RWPE2 (cell line): ENCODE measurements around the gene DAPK2.

Source experiments
- ATAC-seq: fragments of 200-7000 bp; cut with Tn5 transposase; 3 replicates; pipeline ENCODE4 v1.9.1; 2021; ENCODE audit warnings: low read depth
- DNase-seq: peaks from one replicate; pipeline ENCODE4 v3.0.0-alpha.2; 2020; ENCODE audit warnings: low spot score
- H3K27ac ChIP-seq: fragments of 450-650 bp; 2 replicates; pipeline ENCODE4 v1.5.1; 2017; ENCODE audit warnings: mild to moderate bottlenecking; ENCODE audit not compliant: poor library complexity, severe bottlenecking
- H3K27me3 ChIP-seq: fragments of 250-450 bp; sonication (Bioruptor Pico); 2 replicates; pipeline ENCODE4 v1.5.1; 2021; ENCODE audit warnings: mild to moderate bottlenecking, moderate library complexity; ENCODE audit not compliant: insufficient read depth, poor library complexity, severe bottlenecking
- H3K36me3 ChIP-seq: fragments of 250-450 bp; sonication (Bioruptor Pico); 2 replicates; pipeline ENCODE4 v1.5.1; 2020; ENCODE audit warnings: low read depth, mild to moderate bottlenecking, moderate library complexity
- H3K4me1 ChIP-seq: fragments of 250-450 bp; sonication (Bioruptor Pico); 2 replicates; pipeline ENCODE4 v1.5.1; 2021; ENCODE audit warnings: mild to moderate bottlenecking, moderate library complexity; ENCODE audit not compliant: insufficient read depth, poor library complexity, severe bottlenecking
- H3K4me3 ChIP-seq: fragments of 250-450 bp; sonication (Bioruptor Pico); 2 replicates; pipeline ENCODE4 v1.5.1; 2021; ENCODE audit warnings: mild to moderate bottlenecking, moderate library complexity; ENCODE audit not compliant: severe bottlenecking
- H3K9me3 ChIP-seq: fragments of 250-450 bp; sonication (Bioruptor Pico); 2 replicates; pipeline ENCODE4 v1.5.1; 2021; ENCODE audit warnings: mild to moderate bottlenecking, moderate library complexity; ENCODE audit not compliant: severe bottlenecking
- TF ChIP-seq, protein P1 (sequence below): fragments of 450-650 bp; IDR thresholded peaks from one replicate; pipeline ENCODE4 v1.5.1; 2017; ENCODE audit warnings: mild to moderate bottlenecking, moderate library complexity; ENCODE audit not compliant: poor library complexity, severe bottlenecking

Gene DAPK2

DNA sequence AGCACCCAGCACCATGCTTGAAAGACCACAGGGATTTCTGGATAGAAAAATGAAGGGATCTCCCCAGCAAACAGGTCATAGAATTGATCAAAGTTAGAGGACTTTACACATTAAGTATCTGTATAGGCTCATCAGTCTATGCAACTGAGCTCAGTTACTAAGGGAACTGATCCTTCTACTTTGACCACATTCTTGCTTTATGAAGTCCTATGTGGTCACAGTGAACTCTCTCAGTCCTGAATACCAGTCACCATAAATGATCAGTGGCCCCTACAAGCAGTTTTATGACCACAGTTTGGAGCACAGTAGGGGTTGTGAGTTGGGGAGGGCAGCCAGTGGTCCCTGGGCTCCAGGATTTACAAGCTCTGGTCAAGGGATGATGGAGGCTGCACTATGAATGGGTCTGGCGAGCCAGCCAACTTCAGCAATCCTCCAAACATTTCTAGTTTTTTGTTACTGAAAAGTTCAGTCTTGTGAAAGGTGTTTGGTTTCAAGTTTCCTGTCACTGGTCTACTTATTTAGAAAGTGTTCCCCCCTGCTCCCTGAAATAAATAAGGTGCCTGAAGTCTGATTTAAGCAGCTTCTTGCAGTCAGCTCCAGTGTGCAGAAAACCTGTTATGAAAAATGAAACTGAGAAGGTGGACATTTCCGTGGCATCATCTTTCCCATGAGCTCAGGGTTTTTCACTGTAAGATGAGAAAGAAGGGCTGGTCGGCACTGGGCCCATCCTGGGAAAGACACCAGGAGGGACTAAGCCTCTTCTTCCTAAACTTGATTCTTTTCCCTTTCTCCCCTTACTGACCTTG, 75.5 kb downstream of the DAPK2 start:
- Histone ChIP-seq H3K27ac (no peak overlapping the region), H3K27me3 (no peaks in the 10 kb centered on the region), H3K36me3 (no peaks in the 10 kb centered on the region), H3K9me3 (no peaks in the 10 kb centered on the region), H3K4me3 (no peak overlapping the region), H3K4me1 (no peaks in the 10 kb centered on the region)
- DNase-seq, result no peak
- ATAC-seq, result no peak
- TF ChIP-seq, protein P1, sequence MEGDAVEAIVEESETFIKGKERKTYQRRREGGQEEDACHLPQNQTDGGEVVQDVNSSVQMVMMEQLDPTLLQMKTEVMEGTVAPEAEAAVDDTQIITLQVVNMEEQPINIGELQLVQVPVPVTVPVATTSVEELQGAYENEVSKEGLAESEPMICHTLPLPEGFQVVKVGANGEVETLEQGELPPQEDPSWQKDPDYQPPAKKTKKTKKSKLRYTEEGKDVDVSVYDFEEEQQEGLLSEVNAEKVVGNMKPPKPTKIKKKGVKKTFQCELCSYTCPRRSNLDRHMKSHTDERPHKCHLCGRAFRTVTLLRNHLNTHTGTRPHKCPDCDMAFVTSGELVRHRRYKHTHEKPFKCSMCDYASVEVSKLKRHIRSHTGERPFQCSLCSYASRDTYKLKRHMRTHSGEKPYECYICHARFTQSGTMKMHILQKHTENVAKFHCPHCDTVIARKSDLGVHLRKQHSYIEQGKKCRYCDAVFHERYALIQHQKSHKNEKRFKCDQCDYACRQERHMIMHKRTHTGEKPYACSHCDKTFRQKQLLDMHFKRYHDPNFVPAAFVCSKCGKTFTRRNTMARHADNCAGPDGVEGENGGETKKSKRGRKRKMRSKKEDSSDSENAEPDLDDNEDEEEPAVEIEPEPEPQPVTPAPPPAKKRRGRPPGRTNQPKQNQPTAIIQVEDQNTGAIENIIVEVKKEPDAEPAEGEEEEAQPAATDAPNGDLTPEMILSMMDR, result no peak

DNA sequence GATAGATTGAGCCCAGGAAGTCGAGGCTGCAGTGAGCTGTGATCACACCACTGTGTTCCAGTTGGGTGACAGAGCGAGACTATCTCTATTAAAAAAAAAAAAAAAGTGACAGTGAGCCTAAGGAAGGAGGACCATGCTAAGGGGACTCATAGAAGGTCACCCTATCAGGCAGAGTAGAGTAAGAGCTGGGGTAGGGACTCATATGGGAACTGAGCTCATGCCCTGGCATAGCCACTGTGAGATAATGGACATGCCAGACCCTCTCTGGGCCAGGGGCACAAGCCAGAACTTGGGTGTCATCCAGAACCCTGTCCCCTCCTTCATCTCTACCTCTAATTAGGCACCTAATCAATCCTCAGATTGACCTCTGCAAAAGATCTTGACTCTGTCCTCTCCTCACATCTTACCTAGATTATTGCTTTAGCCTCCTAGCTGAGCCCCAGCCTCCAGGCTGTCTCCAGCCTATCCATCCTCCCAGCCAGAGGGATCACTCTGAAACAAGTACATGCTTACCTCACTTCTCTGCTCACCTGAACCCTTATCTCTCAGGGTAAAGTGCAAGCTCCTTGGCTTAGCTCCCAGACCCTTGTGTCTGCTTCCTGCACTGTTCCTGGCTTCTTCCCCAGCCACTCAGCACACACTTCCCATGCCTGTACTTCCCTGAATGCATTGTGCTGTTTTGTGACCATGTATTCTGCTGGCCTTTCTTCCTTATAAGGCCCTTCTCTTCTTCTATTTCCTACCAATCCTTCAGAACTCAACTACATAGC, 76.4 kb downstream of the DAPK2 start:
- ATAC-seq (0 out of 3 replicates have a peak, but pooled peaks have one; percentile 19), DNase-seq (no peak)
- Histone ChIP-seq H3K27me3 (no peaks in the 10 kb centered on the region), H3K36me3 (no peaks in the 10 kb centered on the region), H3K4me1 (no peaks in the 10 kb centered on the region), H3K9me3 (no peaks in the 10 kb centered on the region), H3K4me3 (no peak overlapping the region), H3K27ac (no peak overlapping the region)
- TF ChIP-seq, protein P1, result no peak

DNA sequence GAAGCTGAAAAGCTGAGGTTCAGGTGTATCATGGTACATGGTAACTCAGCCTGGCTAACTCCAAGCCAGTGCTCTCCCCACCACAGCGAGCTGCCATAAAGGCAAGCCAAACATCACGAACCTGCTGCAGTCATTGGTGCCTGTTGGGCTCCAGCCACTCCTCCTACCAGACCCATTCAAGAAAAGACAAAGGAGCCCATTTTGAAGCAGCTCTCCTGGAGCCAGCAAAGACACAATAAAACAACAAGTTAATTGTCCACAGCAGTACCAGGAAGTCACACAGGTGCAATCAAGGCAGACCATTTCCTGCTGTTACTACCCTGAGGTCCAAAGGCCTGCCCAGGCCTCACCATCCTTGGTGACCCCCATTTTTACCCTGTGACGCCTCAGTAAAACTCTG, 77.6 kb downstream of the DAPK2 start:
- H3K4me3 ChIP-seq, result no peak overlapping the region

DNA sequence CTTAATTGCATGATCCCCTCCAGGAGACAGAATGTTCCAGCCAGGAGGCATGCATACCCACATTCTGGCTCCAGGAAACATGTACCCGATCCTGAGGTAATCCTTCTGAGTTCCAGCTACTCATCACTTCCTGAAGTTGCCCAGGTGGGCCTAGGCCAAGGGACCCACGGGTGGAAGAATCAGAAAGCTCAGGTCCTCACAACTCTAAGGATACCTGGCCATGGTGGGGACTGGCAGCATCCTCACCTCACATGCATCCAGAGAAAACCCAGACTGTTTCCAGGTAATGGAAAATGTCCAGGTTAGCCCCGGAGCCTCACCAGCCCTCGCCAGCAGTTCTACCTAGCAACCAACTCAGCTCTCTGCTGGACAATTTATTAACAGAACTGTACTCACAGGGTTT, 78.2 kb downstream of the DAPK2 start:
- ATAC-seq (no peak), DNase-seq (no peak)
- Histone ChIP-seq H3K27me3 (no peaks in the 10 kb centered on the region), H3K4me1 (no peaks in the 10 kb centered on the region), H3K36me3 (no peaks in the 10 kb centered on the region), H3K9me3 (no peaks in the 10 kb centered on the region), H3K27ac (no peak overlapping the region), H3K4me3 (no peak overlapping the region)
- TF ChIP-seq, protein P1, result no peak

More for the DNA sequence above, 77.6 kb downstream of the DAPK2 start:
- Histone ChIP-seq H3K36me3 (no peaks in the 10 kb centered on the region), H3K27me3 (no peaks in the 10 kb centered on the region), H3K9me3 (no peaks in the 10 kb centered on the region), H3K27ac (no peak overlapping the region), H3K4me1 (no peaks in the 10 kb centered on the region)
- no peak for DNase-seq
- no peak for ATAC-seq
- TF ChIP-seq, protein P1, result no peak
